ENCODE data around the gene SPAG4.

SPAG4 gene

GRCh38 chr20:35669221-35669620 is 53.6 kb downstream of the SPAG4 start:
- no peak for TF ChIP-seq ZFX (IDR thresholded peaks at IDR 0.05; ENCODE audit: borderline replicate concordance)
- TF ChIP-seq, protein P1, sequence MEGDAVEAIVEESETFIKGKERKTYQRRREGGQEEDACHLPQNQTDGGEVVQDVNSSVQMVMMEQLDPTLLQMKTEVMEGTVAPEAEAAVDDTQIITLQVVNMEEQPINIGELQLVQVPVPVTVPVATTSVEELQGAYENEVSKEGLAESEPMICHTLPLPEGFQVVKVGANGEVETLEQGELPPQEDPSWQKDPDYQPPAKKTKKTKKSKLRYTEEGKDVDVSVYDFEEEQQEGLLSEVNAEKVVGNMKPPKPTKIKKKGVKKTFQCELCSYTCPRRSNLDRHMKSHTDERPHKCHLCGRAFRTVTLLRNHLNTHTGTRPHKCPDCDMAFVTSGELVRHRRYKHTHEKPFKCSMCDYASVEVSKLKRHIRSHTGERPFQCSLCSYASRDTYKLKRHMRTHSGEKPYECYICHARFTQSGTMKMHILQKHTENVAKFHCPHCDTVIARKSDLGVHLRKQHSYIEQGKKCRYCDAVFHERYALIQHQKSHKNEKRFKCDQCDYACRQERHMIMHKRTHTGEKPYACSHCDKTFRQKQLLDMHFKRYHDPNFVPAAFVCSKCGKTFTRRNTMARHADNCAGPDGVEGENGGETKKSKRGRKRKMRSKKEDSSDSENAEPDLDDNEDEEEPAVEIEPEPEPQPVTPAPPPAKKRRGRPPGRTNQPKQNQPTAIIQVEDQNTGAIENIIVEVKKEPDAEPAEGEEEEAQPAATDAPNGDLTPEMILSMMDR (IDR thresholded peaks at IDR 0.05): no peak

GRCh38 chr20:35669681-35670080 is 54.1 kb downstream of the SPAG4 start:
- H3K27ac ChIP-seq: no peak overlapping the region

More at GRCh38 chr20:35669221-35669620, 53.6 kb downstream of the SPAG4 start:
- H3K27ac ChIP-seq: no peak overlapping the region

More at GRCh38 chr20:35669681-35670080, 54.1 kb downstream of the SPAG4 start:
- TF ChIP-seq ZFX (IDR thresholded peaks at IDR 0.05; ENCODE audit: borderline replicate concordance): no peak
